NCI-H2107 treated with DMSO at 0.1 percent for 48 hours (cell line): Measurements from ENCODE around the gene ZDHHC13.

Experiments
- DNase-seq: peaks from one replicate; lab custom pipeline; 2025; ENCODE audit not compliant: unreplicated experiment; lab: John Stamatoyannopoulos, UW

ZDHHC13 gene

DNA sequence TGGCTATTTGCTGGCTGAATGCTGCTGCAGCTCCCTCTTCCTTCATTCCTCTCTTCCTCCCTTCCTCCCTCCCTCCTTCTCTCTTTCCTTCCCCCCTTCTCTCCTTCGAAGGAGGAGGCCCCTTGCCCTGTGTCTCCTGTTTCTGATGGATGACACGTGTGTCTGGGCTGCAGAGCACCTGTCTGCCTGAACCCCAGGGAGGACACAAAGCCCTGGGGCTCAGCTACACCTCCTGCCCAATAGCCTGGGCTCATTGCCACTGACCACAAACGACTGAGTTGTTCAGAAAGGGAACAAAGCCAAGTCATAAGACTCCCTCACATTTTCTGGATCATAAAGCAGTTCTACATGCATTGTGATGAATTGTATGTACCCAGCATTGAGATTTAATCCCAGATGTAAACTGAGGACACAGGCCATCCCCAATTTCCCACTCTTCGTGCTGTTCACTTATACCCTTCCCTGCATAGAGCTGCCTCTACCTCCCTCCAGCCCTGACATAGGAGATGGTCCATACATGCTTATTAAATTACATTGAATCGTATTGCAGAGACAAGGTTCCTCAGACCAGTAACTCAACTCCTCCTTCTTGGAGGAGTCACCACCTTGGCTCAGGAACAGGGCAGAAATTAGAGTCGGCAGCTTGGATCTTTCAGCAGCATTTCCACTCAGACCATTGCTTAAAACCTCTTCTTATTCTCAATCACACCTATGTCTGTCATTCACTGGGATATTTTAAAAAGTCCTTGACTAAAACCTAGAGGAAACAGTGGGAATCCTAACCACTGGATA is 83.6 kb downstream of the ZDHHC13 start:
- DNase-seq, result peak; percentile 82

DNA sequence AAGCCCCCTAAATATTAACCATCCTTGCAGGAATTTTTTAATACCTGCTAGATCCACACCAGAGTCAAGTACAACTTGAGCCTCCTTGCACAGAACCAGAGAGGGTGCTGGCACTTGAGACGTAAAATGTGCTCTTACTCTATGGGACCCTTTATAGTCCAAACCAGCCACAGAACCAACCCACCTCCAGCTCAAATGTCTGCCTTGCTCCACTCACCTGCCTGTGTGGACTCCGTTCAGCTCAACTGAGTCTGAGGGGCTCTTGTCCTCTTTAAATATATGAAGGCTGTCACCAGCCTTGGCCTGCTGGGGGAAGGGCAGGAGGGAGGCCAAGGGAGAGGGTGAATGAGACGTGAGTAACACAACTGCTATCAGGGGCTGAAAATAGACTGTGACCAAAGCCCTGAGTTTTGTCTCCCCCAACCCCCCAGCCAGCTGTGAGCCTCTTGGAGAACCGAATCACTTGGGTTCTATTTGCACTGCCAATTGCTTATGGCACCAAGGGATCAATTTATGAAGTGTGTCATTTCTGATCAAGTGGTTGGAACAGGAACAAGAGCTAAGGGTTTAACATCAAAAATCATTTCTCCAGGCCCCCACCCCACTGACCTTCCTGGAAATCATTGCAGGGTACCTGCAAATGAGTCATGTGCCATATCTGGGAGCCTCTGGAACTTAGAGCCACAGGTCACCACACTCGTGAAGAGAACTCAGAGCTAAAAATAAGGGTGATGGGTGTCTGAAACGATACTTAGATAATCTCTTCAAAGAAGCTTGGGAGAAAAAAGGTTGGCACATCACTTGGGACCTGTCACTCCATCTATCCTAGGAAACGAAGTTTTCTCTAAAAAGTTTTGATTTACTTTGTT is 85.0 kb downstream of the ZDHHC13 start, which contains the start of gene CSRP3:
CSRP3 (minus strand) TSS at position 247 of the 869 bp plus-strand sequence. CDS start 9,535 bp downstream, outside the sequence.
- DNase-seq, result no peak

DNA sequence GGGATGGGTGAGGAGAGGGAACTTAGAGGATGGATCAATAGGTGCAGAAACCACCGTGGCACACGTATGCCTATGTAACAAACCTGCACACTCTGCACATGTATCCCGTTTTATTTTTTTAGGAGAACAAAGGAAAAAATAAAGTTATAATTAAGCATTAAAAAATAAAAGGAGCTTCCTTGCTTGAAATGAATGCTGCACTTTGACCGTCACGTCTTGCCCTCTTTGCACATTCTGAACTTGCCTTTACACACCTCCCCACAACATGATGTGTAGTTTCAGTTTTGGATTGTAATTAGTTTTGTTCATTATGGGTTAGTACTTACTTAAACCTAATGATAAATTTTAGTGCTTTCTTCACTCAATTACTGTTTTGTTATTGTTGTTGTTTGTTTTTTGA is 87.9 kb downstream of the ZDHHC13 start:
- no peak for DNase-seq

DNA sequence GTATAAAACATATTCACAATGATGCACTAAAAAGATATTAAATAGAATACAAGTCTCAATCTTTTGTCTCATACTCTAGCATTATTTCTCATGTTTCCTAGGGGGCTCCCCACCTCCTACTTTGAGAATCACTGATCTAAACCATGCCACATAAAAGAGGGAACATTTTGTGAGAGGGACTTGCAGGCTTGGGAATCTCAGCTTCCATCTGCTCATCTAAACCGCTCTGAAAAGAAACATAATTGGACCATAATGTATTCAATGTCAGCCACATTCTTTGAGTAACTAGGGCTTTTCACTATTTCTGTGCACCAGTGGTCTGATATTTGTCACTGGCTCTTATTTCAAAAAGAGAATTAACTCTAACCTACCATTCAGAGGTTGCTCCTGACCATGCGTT is 91.2 kb downstream of the ZDHHC13 start:
- DNase-seq, result no peak

DNA sequence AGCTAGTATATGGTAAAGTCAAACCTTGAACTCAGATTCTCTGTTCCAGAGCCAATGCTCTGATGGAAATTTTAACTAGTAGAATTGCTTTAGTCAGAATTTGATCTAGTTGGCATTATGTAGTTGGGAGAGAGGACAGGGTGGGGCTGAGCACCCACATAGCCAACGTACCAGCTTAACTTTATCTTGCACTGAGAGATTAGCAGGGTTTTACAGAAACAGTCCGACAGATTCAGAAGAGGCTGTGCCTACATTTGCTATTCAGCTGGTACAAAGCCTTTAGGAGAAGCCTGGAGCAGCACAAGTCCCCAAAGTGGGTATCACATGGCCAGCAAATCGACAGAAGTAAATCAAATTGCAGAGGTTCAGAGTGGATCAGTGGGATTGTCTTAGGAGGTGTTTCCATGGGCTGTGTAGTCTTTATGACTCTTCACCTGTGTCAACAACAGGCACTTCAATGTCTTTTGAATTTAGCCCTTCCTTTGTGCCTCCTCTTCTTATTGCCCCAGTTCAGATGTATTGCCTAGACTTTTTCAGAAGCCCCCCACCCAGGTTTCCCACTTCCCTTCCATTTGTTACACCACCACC is 92.1 kb downstream of the ZDHHC13 start:
- DNase-seq, result no peak

DNA sequence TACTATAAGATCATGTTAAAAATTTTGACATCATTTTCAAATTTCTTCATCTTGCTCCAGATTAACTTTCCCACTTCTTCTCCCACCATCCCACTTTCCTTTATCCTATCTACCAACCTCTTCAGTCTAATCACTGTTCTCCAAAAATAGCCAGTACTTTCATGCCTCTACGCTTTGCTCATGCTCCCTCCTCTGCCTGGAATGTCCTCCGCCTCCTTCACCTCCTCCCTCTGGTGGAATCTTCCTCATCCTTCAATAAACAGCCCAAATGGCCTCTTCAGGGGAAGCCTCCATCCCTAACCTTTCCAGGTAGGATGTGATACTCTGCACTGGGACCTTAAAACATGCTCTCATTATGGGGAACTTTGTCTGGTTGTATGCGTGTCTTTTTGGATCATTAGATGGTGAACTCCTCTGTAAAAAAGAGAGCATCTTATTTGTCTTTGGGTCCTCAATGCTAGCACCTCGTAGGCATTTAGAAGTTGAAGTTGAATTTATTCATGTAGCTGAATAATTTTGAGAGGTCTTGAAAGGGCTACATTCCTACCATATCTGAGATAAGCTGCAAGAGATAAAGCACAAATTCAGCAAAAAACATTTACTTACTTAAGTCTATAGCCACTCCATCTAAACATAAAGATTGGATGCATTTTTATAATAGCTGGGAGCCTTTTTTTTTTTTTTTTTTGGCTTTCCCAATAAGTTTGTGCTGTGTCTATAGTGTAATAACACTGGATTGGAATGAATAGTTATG is 92.8 kb downstream of the ZDHHC13 start:
- no peak for DNase-seq

DNA sequence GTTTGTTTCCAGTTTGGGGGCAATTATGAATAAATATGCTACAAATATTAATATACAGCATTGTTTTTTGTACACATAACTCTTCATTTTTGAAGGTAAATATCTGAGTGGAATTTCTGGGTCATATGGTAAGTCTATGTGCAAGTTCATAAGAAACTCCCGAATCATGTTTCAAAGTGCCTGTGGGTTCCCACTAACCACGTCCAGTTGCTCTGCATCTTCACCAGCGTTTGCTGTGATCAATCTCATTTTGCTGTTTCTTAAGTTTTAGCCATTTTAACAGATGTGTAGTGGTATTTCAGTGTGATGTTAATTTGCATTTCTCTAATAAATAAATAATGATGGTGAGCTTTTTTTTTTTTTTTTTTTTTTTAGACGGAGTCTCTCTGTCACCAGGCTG is 99.1 kb downstream of the ZDHHC13 start:
- no peak for DNase-seq

DNA sequence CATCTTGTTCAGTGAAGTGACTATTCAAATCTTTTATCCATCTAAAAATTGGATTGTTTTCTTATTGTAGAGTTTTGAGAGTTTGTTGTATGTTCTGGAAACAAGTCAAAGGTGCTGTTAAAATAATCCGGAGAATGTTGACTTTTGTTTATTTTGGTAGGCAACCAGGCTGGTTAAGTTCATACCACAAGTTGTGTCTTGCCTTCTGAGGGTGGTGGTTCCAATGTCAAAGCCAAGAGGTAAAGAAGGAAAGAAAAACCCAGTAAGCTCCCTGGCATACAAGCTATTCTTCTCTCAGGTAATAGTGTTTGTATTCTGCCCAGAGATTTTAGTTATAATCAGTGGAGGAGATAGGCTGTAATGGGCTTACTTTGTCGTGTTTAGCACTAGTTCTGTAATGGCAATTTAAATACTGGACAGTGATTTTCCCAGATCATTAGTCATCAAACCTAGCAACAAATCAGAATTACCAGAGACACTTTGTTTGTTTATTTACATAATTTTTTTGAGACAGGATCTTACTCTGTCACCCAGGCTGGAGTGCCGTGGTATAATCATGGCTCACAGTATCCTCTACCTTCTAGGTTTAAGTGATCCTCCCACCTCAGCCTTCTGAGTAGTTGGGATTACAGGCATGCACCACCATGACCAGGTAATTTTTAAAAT is 99.9 kb downstream of the ZDHHC13 start:
- no peak for DNase-seq

DNA sequence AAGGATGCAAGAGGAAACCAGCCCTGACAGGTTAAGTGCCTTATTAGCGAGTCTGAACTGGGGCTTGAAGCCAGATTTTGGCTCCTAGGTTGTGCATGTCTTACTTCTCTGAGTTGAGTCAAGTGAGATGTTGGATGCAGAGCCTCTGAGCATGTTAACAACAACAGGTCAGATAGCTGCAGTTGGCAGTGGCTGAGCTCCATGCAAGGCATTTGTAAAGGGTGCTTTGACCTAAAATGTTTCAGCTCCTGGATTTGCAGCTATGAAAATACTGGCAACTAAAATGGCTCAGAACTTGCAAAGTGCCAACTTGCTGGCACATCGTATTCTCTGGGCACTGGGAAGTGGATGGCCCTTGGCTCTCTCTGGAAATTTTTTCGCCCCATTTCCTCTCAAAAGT is 101.2 kb downstream of the ZDHHC13 start:
- no peak for DNase-seq

DNA sequence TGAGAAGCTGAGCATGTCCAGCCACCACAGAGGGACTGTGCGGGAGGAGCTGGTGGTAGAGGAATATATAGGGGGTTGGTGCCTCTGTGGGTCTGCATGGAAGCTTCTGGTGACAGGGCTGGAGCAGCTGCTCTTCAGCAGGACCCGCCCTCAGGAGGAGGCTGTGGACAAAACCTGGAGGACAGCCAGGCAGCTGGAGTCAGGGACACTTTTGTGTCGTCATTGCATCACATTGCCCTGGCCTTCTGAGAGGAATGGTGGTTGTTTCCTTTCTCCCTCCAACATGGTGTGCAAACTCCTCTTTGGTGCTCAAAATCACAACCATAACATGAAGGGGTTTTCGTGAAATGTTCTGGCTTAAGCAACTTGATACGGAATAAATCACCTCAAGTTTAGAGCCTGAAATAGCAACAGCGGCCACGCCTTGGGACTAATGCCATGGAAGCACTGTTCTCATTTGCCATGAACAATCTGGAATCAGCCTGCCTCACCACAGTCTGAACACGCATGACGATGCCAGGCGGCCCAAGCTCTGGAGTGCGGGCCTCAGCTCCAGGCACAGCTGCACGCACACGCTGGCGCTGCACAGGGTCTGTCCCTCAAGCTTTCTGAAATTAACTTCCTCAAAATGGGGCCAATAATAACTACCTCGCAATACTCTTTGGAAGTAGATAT is 102.0 kb downstream of the ZDHHC13 start:
- no peak for DNase-seq

DNA sequence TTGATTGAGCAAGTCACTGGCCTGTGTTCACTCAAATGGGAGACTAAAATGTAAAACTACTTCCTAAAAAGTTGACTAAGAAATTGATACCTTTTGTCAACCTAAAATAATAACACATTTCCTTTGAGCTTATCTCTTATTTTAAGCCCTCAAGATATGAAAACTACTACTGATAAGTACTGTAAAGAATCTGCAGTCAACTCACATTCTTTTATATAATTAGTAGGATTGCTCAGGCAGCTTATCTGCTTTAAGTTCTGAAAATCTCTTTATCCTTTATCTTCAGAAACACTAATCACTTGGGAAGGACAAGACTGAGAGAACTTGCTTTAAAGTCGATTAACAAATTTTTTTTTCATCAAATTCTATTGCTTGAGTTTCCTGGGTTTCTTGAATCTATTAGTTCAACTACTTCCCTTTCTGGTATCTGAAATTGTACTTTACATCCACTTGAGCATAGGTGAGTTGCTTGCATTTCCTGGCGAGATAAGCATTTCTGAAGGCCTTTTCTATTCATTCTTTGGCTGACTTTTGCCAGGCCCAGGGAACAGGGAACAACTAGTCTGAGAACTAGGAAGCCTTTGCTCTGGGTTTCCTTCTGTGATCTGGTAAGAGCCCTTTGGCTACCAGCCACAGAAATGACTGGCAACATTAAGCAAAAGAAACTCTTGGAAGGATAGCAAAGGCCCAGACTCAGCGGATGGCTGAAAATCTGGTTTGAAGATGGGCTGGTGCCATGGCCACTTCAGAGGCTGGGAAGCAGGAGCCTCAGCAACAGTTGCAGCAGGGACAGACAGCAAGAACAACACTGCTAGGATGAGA is 104.1 kb downstream of the ZDHHC13 start:
- no peak for DNase-seq

DNA sequence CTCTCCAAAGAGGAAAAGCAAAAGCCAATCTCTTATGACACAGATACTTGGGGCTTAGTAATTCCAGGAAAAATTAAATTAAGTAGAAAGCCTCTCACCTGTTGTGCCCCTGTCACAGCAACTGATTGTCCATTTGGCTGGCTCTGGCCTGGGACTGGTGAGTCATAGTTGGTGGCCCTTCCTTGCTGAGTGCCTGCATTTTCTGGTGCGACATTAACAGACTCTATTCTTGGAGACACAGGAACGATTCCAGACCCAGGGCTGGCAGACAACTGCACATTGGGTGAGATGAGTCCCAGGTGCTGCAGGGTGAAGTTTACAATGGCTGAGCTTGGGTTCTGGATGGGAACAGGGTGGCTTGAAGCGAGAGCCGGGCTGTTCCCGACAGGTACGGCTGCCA is 108.2 kb downstream of the ZDHHC13 start:
- DNase-seq, result no peak

DNA sequence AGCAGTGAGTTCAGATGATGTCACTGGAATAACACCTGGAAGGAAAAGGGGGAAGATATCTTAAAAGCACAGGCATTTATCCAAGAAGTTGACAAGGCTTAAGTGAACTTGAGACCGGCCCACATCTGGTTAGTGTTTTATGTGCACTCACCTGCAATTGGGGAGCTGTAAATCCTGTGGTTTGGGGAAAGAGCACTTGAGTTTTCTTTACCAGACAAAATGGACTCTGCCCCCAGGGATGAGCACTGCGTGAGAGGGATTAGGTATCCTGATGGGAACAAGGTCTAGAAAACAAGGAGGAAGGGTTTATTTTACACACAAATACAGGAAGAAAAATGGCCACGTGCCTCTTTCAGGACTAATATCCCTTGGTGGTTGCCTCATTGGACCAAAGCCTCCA is 108.6 kb downstream of the ZDHHC13 start:
- DNase-seq, result peak; percentile 35
